GM12801 (cell line): ENCODE results near the gene TTL.

Experiments used
- TF ChIP-seq, protein P1 (sequence below): IDR thresholded peaks from one replicate; pipeline ENCODE4 v1.5.1; 2011; ENCODE audit warnings: control low read depth; ENCODE audit not compliant: insufficient read length; ENCODE audit errors: extremely low read depth

Gene TTL

DNA sequence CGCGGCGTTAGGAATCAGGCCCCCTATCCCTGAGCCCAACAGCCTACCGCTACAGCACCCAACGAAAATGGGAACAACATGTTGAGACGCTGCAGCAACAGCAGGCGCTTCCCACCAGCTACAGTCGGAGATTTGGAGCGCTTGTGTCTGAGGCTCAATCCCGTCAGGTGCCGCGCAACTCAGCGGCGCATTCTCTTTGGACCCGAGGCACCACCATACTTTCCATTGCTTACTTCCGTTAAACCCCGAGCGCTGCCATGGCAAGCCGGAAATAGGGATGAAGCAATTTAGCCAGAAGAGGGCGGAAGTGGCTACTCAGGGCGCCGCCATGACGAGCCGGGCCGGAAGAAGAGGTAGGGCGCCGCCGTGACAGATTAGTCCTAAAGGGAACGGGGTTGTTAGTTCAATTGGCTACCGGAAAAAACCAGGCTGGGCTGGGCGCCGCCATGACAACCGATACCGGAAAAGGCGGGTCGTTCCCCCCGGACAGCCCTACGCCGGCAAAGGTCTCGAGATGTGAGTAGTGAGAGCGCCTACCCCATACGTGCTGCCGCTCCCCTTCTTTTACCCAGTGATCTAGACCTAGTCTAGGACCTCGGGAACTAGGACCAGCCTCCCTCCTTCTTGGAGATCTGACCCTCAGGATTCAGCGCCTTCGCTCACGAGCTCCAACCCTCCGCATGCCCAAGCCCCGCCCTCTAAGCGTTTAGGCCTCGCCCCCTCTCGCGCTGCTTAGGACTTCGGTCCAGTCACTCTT, 102.4 kb downstream of the TTL start, which contains the start of gene CHCHD5:
Gene CHCHD5 (plus strand): TSS at position 476 of the 757 bp plus-strand sequence. CDS start 39 bp downstream, at position 515.
- TF ChIP-seq, protein P1, sequence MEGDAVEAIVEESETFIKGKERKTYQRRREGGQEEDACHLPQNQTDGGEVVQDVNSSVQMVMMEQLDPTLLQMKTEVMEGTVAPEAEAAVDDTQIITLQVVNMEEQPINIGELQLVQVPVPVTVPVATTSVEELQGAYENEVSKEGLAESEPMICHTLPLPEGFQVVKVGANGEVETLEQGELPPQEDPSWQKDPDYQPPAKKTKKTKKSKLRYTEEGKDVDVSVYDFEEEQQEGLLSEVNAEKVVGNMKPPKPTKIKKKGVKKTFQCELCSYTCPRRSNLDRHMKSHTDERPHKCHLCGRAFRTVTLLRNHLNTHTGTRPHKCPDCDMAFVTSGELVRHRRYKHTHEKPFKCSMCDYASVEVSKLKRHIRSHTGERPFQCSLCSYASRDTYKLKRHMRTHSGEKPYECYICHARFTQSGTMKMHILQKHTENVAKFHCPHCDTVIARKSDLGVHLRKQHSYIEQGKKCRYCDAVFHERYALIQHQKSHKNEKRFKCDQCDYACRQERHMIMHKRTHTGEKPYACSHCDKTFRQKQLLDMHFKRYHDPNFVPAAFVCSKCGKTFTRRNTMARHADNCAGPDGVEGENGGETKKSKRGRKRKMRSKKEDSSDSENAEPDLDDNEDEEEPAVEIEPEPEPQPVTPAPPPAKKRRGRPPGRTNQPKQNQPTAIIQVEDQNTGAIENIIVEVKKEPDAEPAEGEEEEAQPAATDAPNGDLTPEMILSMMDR: no peak

DNA sequence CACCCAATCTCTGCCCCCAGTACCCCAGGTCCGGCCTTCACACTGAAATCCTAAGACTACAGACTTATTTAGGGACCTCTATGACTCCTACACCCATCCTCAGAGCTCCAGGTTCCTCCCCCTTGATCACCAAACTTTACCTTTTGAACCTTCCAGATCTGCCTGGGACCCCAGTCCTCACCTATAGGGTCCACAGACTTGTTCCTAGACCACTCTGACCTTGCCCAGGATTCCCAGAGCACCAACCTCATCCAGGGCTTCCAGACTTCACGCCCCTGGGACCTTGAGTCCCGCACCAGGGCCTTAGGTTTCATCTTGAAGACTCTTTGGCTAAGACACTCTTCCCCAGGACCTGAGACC, 102.9 kb downstream of the TTL start:
- TF ChIP-seq, protein P1: no peak

DNA sequence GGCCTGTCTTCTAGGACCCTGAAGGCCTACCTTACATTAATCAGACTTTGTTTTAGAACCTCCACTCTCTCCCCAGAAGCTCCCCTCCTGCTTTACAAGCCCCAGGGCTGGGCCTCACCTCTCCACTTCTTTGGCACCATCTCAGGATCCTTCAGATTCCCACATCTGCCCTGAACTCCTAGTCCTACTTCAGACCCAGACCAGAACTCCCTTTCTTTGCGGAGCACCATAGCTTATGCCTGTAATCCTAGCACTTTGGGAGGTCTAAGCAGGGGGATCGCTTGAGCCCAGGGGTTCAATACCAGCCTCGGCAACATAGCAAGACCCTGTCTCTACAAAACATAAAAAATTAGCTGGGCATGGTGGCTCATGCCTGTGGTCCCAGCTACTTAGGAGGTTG, 103.4 kb downstream of the TTL start:
- TF ChIP-seq, protein P1: no peak

DNA sequence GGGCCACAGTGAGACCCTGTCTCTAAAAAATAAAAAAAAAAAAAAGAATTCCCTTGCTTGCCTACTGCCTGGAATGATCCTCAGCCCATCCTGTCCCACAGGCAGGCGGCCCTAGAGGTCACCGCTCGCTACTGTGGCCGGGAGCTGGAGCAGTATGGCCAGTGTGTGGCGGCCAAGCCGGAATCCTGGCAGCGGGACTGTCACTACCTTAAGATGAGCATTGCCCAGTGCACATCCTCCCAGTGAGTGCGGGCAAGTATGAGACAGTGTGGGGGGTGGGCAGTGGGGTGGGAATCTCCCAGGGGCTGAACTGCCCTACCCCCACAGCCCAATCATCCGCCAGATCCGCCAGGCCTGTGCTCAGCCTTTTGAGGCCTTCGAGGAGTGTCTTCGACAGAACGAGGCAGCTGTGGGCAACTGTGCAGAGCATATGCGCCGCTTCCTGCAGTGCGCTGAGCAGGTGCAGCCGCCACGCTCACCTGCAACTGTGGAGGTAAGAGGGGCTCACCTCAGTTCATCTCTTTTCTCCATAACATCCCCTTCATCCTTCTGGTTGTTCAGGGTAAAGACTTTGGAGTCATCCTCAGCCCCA, 104.0 kb downstream of the TTL start:
- TF ChIP-seq, protein P1: no peak

DNA sequence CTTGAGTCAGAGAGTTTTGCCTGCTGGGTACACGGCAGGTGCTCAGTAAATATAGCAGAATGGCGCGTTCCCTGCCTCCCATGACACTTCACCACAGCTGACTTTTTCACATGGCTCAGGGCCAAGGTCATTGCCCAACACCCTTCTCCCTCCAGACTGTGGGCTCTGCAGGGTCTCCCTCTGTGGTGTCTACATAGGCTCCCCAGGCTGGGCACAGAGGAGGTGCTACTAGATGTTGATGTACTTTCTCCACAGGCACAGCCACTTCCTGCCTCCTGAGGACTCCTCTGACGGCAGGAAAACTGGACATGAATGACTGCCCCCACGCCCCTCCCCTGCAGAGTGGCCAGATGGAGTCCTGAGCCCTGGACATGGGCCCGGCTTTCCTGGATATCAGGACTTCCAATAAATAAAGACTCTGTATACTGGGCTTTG, 106.7 kb downstream of the TTL start:
- TF ChIP-seq, protein P1: no peak
